ENCODE data around the gene LIPC.

- no peak for TF ChIP-seq CTCF (IDR thresholded peaks at IDR 0.05)
- TF ChIP-seq ZFX (IDR thresholded peaks at IDR 0.05; ENCODE audit: borderline replicate concordance) = no peak
These were observed 113.7 kb downstream of the LIPC start for GRCh38 chr15:58545307-58546065.
